Activated T-helper 1 cell treated with anti-CD3 and anti-CD28 coated beads, Interleukin-12 subunit alpha, Interleukin-12 subunit beta, Interleukin-2, Interleukin-4 antibody, amounts not matched to agents 30 ng/mL and 10 ng/mL and 1 ng/mL, durations not matched to agents 14 hours and 24 hours and 36 hours (primary cell): ENCODE measurements around the gene FNDC7. TPM values are rescaled to one million over a fixed set of nuclear protein-coding genes. Genes with fewer than 3 reads are reported as not detected.
A peak's percentile ranks its signal among the peaks of the same experiment; 100 is the strongest.

ENCODE experiments used
- DNase-seq: peaks from one replicate; pipeline ENCODE4 v3.0.0; 2021; ENCODE audit warnings: low spot score
- H3K27ac Mint-ChIP-seq: one replicate; pipeline ENCODE4 v1.8.0; 2021; ENCODE audit warnings: mild to moderate bottlenecking, mixed read lengths
- H3K27me3 Mint-ChIP-seq: one replicate; pipeline ENCODE4 v1.8.0; 2022; ENCODE audit warnings: mild to moderate bottlenecking, moderate library complexity, mixed read lengths; ENCODE audit not compliant: insufficient read depth
- H3K36me3 Mint-ChIP-seq: one replicate; pipeline ENCODE4 v1.8.0; 2021; ENCODE audit warnings: low read depth, mixed read lengths
- H3K4me1 Mint-ChIP-seq: one replicate; pipeline ENCODE4 v1.8.0; 2021; ENCODE audit warnings: low read depth, mixed read lengths
- H3K4me3 Mint-ChIP-seq: one replicate; pipeline ENCODE4 v1.8.0; 2021; ENCODE audit warnings: mild to moderate bottlenecking, moderate library complexity, mixed read lengths
- H3K9me3 Mint-ChIP-seq: one replicate; pipeline ENCODE4 v1.8.0; 2021; ENCODE audit warnings: mixed read lengths
- intact Hi-C: fragments of 100-400 bp; cut with micrococcal nuclease; formaldehyde crosslinking; loops from one replicate; pipeline ENCODE4 v1.15.1; 2024
- total RNA-seq: library from RNA; stranded (reverse); gene quantifications from 2 replicates; pipeline ENCODE4 v1.2.3, GENCODE V29; 2022

The FNDC7 gene
- total RNA-seq, 1 donor from 2014 or later, result not detected

GRCh38 chr1:108704496-108704895, 8.2 kb upstream of the FNDC7 start:
- DNase-seq, result no peak
- Mint-ChIP-seq H3K9me3 (no peaks in the 10 kb centered on the region), H3K4me3 (no peak overlapping the region), H3K27ac (peak overlapping the region; percentile 90), H3K27me3 (no peaks in the 10 kb centered on the region), H3K36me3 (peaks cover 23% of the 10 kb centered on the region), H3K4me1 (peaks cover 42% of the 10 kb centered on the region)
- intact Hi-C loops, result loop anchor here (2.0 kb wide), 1 partner anchor 42 kb away; the partner anchor contains the start of gene STXBP3

- peaks cover 39% of the 10 kb centered on the region for H3K4me1 Mint-ChIP-seq
- DNase-seq, result no peak
- H3K9me3 Mint-ChIP-seq, result no peaks in the 10 kb centered on the region
- peaks cover 5% of the 10 kb centered on the region for H3K27me3 Mint-ChIP-seq
- peaks cover 11% of the 10 kb centered on the region for H3K36me3 Mint-ChIP-seq
- intact Hi-C loops, result loop anchor here (5.0 kb wide), 1 partner anchor 194 kb away; no protein-coding TSS in a partner anchor
- H3K4me3 Mint-ChIP-seq, result no peak overlapping the region
- no peak overlapping the region for H3K27ac Mint-ChIP-seq
Observed at GRCh38 chr1:108706643-108707042, 6.1 kb upstream of the FNDC7 start.

GRCh38 chr1:108708691-108709660, 3.7 kb upstream of the FNDC7 start:
- DNase-seq, result peak; percentile 40
- H3K9me3 Mint-ChIP-seq, result no peaks in the 10 kb centered on the region
- no peak overlapping the region for H3K4me3 Mint-ChIP-seq
- H3K27me3 Mint-ChIP-seq, result peaks cover 11% of the 10 kb centered on the region
- no peaks in the 10 kb centered on the region for H3K36me3 Mint-ChIP-seq
- intact Hi-C loops, result loop anchor here (5.0 kb wide), 1 partner anchor 197 kb away; no protein-coding TSS in a partner anchor
- no peak overlapping the region for H3K27ac Mint-ChIP-seq
- peaks cover 32% of the 10 kb centered on the region for H3K4me1 Mint-ChIP-seq

GRCh38 chr1:108715932-108716331, 3.2 kb downstream of the FNDC7 start:
- peaks cover 11% of the 10 kb centered on the region for H3K27me3 Mint-ChIP-seq
- no peak for DNase-seq
- H3K36me3 Mint-ChIP-seq, result no peaks in the 10 kb centered on the region
- H3K27ac Mint-ChIP-seq, result no peak overlapping the region
- no peak overlapping the region for H3K4me3 Mint-ChIP-seq
- H3K4me1 Mint-ChIP-seq, result no peaks in the 10 kb centered on the region
- intact Hi-C loops, result no loop called here
- H3K9me3 Mint-ChIP-seq, result no peaks in the 10 kb centered on the region

- peaks cover 6% of the 10 kb centered on the region for H3K27me3 Mint-ChIP-seq
- H3K9me3 Mint-ChIP-seq, result no peaks in the 10 kb centered on the region
- no peak overlapping the region for H3K27ac Mint-ChIP-seq
- intact Hi-C loops, result no loop called here
- H3K4me3 Mint-ChIP-seq, result no peak overlapping the region
- DNase-seq, result no peak
- H3K36me3 Mint-ChIP-seq, result no peaks in the 10 kb centered on the region
- no peaks in the 10 kb centered on the region for H3K4me1 Mint-ChIP-seq
Observed at GRCh38 chr1:108716437-108717230, 3.9 kb downstream of the FNDC7 start.

- Mint-ChIP-seq H3K27me3 (peaks cover 3% of the 10 kb centered on the region), H3K9me3 (no peaks in the 10 kb centered on the region), H3K4me3 (no peak overlapping the region), H3K4me1 (no peaks in the 10 kb centered on the region), H3K27ac (no peak overlapping the region), H3K36me3 (no peaks in the 10 kb centered on the region)
- intact Hi-C loops, result no loop called here
- no peak for DNase-seq
Observed at GRCh38 chr1:108717774-108718316, 5.1 kb downstream of the FNDC7 start.

- no peak overlapping the region for H3K4me3 Mint-ChIP-seq
- no peak for DNase-seq
- no peak overlapping the region for H3K27ac Mint-ChIP-seq
- intact Hi-C loops, result no loop called here
- no peaks in the 10 kb centered on the region for H3K36me3 Mint-ChIP-seq
- no peaks in the 10 kb centered on the region for H3K9me3 Mint-ChIP-seq
- no peaks in the 10 kb centered on the region for H3K27me3 Mint-ChIP-seq
- H3K4me1 Mint-ChIP-seq, result no peaks in the 10 kb centered on the region
Observed at GRCh38 chr1:108718927-108719655, 6.4 kb downstream of the FNDC7 start.

- intact Hi-C loops, result no loop called here
- Mint-ChIP-seq H3K27me3 (no peaks in the 10 kb centered on the region), H3K27ac (no peak overlapping the region), H3K9me3 (no peaks in the 10 kb centered on the region), H3K4me1 (no peaks in the 10 kb centered on the region), H3K4me3 (no peak overlapping the region), H3K36me3 (no peaks in the 10 kb centered on the region)
- no peak for DNase-seq
Observed at GRCh38 chr1:108719656-108720435, 7.1 kb downstream of the FNDC7 start.

- intact Hi-C loops, result no loop called here
- H3K9me3 Mint-ChIP-seq, result no peaks in the 10 kb centered on the region
- no peak for DNase-seq
- no peaks in the 10 kb centered on the region for H3K4me1 Mint-ChIP-seq
- no peak overlapping the region for H3K27ac Mint-ChIP-seq
- H3K36me3 Mint-ChIP-seq, result no peaks in the 10 kb centered on the region
- peaks cover 2% of the 10 kb centered on the region for H3K27me3 Mint-ChIP-seq
- no peak overlapping the region for H3K4me3 Mint-ChIP-seq
Observed at GRCh38 chr1:108722292-108722691, 9.6 kb downstream of the FNDC7 start.

- intact Hi-C loops, result no loop called here
- H3K9me3 Mint-ChIP-seq, result no peaks in the 10 kb centered on the region
- H3K27me3 Mint-ChIP-seq, result peaks cover 10% of the 10 kb centered on the region
- no peak for DNase-seq
- H3K27ac Mint-ChIP-seq, result no peak overlapping the region
- H3K4me1 Mint-ChIP-seq, result peaks cover 2% of the 10 kb centered on the region
- H3K4me3 Mint-ChIP-seq, result no peak overlapping the region
- H3K36me3 Mint-ChIP-seq, result no peaks in the 10 kb centered on the region
Observed at GRCh38 chr1:108725906-108726305, 13.2 kb downstream of the FNDC7 start.

GRCh38 chr1:108728327-108728923, 15.7 kb downstream of the FNDC7 start:
- Mint-ChIP-seq H3K9me3 (no peaks in the 10 kb centered on the region), H3K27ac (no peak overlapping the region), H3K4me1 (peaks cover 7% of the 10 kb centered on the region), H3K36me3 (no peaks in the 10 kb centered on the region), H3K27me3 (peaks cover 21% of the 10 kb centered on the region), H3K4me3 (no peak overlapping the region)
- intact Hi-C loops, result no loop called here
- no peak for DNase-seq
